ENCODE measurements around the gene THSD4.

- TF ChIP-seq, protein P1, sequence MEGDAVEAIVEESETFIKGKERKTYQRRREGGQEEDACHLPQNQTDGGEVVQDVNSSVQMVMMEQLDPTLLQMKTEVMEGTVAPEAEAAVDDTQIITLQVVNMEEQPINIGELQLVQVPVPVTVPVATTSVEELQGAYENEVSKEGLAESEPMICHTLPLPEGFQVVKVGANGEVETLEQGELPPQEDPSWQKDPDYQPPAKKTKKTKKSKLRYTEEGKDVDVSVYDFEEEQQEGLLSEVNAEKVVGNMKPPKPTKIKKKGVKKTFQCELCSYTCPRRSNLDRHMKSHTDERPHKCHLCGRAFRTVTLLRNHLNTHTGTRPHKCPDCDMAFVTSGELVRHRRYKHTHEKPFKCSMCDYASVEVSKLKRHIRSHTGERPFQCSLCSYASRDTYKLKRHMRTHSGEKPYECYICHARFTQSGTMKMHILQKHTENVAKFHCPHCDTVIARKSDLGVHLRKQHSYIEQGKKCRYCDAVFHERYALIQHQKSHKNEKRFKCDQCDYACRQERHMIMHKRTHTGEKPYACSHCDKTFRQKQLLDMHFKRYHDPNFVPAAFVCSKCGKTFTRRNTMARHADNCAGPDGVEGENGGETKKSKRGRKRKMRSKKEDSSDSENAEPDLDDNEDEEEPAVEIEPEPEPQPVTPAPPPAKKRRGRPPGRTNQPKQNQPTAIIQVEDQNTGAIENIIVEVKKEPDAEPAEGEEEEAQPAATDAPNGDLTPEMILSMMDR (IDR thresholded peaks at IDR 0.05; ENCODE audit: low read depth, low read length): no peak
- TF ChIP-seq EZH2phosphoT487 (IDR thresholded peaks at IDR 0.05; ENCODE audit: low read depth): no peak
Measured at GRCh38 chr15:71462638-71463037, 347.4 kb downstream of the THSD4 start.

Measured in OCI-LY3 (cell line).